Endothelial cell of umbilical vein (primary cell): ENCODE results near the gene OSBP2.

Experiments used
- EZH2 ChIP-seq: IDR thresholded peaks from 2 replicates; pipeline ENCODE4 v1.6.1; 2012; ENCODE audit warnings: borderline replicate concordance, low read depth, mild to moderate bottlenecking, moderate library complexity, low read length, inconsistent platforms; ENCODE audit not compliant: severe bottlenecking
- MAX ChIP-seq: IDR thresholded peaks from 2 replicates; pipeline ENCODE4 v1.6.1; 2011; ENCODE audit not compliant: insufficient read depth, insufficient read length
- POLR2A ChIP-seq: IDR thresholded peaks from 2 replicates; pipeline ENCODE4 v1.6.1; 2012; ENCODE audit warnings: low read depth, mild to moderate bottlenecking, control low read depth, low read length
- POLR2AphosphoS5 ChIP-seq: IDR thresholded peaks from 2 replicates; pipeline ENCODE4 v1.6.1; 2012; ENCODE audit warnings: low read depth, mild to moderate bottlenecking, control low read depth, low read length, moderate library complexity; ENCODE audit not compliant: insufficient read depth
- TF ChIP-seq, protein P1 (sequence below), 2 donors: IDR thresholded peaks; 1 replicate in 1 of 2; 2 replicates in 1 of 2; pipeline ENCODE4 v1.5.1; 2011; ENCODE audit warnings: low read length in 2 of 2, mild to moderate bottlenecking in 2 of 2, moderate library complexity in 2 of 2, control low read depth in 1 of 2, inconsistent platforms in 1 of 2, low read depth in 1 of 2; ENCODE audit not compliant: insufficient read depth in 1 of 2; ENCODE audit errors: extremely low read depth in 1 of 2

GRCh38 chr22:30664798-30665197 is 29.9 kb upstream of the OSBP2 start:
- no peak for TF ChIP-seq POLR2AphosphoS5
- TF ChIP-seq POLR2A: no peak
- TF ChIP-seq, protein P1, sequence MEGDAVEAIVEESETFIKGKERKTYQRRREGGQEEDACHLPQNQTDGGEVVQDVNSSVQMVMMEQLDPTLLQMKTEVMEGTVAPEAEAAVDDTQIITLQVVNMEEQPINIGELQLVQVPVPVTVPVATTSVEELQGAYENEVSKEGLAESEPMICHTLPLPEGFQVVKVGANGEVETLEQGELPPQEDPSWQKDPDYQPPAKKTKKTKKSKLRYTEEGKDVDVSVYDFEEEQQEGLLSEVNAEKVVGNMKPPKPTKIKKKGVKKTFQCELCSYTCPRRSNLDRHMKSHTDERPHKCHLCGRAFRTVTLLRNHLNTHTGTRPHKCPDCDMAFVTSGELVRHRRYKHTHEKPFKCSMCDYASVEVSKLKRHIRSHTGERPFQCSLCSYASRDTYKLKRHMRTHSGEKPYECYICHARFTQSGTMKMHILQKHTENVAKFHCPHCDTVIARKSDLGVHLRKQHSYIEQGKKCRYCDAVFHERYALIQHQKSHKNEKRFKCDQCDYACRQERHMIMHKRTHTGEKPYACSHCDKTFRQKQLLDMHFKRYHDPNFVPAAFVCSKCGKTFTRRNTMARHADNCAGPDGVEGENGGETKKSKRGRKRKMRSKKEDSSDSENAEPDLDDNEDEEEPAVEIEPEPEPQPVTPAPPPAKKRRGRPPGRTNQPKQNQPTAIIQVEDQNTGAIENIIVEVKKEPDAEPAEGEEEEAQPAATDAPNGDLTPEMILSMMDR (IDR thresholded peaks at IDR 0.05; ENCODE audit: extremely low read depth in 1 of 2, insufficient read depth in 1 of 2, low read depth in 1 of 2, low read length in 2 of 2): no peak
- TF ChIP-seq EZH2: no peak
- TF ChIP-seq MAX: no peak
